GM10847 (cell line): ENCODE measurements around the gene RNF130.

Experiments used
- POLR2A ChIP-seq: IDR thresholded peaks from 2 replicates; pipeline ENCODE4 v1.6.1; 2011; ENCODE audit not compliant: insufficient read length; ENCODE audit errors: extremely low read depth

The RNF130 gene

DNA sequence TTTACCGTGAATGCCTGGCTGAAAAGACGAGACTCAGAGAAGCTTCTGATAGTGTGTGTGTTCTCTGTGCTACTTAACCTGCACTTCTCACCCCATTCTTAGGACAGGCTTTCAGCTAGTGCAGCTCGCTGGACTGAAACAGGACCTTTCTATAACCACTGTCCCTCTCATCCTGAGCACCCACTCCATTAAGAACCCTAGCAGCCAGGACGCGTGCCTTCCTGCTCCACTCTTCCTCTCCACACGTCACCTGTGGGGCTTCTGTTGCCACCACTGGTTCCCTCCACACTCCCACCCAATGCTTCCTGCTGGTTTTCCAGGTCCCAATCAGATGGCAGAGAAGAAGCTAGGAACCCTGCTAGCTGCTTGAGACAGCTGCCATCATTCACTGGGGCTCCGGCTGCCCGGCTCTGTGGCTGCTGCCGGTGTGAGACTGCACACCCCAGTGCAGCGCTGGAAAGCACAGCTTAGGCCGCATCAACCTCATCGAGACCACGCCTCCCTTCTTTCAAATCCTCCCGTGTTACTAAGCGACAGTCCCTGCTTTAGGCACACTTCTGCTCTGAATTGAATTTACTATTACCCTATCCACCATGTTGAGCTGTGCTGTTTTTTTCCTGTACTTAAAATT is 44.0 kb downstream of the RNF130 start:
- TF ChIP-seq POLR2A = no peak

DNA sequence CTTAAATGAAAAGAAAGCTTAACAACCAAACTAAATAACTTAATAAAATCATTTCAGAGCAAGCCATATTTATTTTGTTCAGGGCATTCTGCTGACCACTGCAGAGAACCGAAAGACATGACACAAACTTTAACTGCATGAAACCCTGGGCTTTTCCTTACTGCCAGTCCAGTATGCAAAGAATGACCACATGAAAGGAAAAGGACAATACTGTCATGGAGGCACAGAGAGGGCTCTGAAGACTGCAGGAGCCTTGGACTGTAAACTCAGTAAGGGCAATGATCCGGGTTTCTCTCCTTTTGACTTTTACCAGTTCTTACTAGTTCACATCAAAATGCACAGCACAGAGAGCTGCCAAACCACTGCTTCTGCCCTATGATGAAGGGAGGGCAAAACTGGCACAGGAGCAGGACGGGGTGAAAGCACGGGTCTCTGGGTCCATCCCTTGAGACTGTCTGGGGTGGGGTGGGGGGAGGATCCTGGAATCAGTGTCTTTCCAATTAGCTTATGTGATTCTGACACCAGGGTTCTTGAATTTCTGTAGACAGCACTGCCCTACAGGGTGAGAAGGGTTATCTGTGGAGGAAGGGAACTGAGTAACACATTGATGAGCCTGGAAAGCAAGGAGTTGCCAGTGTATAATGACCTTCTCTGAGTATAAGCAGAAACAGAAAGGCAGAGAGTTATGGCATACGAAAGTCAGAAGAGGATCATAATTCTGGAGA is 44.7 kb downstream of the RNF130 start:
- TF ChIP-seq POLR2A = no peak

DNA sequence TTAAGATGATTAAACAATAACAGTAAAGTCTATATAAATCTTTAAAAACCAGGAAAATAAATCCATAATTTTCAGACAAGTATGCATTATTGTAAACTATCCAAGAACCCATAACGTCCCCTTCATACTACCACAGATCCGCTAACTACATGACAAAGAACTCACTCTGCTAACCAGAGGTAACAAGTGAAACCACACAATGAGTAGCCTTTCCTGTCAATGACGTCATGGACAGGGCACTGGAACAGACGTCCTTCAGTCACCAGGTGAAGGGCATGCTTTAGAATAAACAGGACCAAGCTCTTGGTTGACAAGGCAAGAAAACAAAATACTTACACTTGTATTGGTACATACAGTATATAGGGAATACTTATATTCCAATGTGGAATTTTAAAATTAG is 45.2 kb downstream of the RNF130 start:
- no peak for TF ChIP-seq POLR2A

DNA sequence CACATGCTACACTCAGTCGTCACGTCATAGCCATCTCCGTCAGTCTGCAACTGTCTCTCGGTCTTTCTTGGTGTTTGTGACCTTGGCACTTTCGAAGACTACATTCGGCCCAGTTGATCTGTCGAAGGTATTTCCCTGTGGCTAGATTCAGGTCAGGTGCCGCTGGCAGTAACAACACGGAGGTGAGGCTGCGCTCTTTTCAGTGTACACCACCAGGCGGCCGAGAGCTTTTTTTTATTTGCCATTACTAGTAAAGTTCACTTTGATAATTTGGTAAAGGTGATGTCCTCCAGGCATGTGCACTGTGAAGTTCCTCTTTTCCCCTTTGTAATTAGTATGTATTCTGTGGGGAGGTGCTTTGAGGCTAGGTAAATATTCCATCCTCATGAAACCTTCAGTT is 49.7 kb downstream of the RNF130 start:
- no peak for TF ChIP-seq POLR2A

- no peak for TF ChIP-seq POLR2A
Measured at GRCh38 chr5:180020176-180020575, 51.4 kb downstream of the RNF130 start.

GRCh38 chr5:180018347-180019060 is 53.1 kb downstream of the RNF130 start:
- TF ChIP-seq POLR2A = no peak

DNA sequence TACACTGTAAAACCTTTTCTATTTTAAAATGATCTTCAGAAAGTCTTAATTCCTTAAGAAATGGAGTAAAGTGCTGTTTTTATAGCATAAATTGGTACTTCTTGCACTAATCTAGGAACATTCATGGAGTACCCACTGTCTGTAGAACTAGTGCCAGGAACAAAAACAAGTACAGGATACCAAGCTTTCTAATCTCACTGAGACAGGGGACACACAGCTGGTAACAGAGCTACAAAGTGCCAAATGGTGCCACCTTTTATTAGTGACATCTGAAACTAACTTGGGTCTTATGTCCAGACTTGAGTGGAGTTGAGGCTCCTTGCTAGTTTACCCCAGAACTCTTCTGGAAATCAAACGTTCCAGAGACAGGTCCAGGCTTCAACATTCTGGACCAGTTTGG is 57.9 kb downstream of the RNF130 start:
- TF ChIP-seq POLR2A = no peak

GRCh38 chr5:180012316-180012715 is 59.2 kb downstream of the RNF130 start:
- no peak for TF ChIP-seq POLR2A

DNA sequence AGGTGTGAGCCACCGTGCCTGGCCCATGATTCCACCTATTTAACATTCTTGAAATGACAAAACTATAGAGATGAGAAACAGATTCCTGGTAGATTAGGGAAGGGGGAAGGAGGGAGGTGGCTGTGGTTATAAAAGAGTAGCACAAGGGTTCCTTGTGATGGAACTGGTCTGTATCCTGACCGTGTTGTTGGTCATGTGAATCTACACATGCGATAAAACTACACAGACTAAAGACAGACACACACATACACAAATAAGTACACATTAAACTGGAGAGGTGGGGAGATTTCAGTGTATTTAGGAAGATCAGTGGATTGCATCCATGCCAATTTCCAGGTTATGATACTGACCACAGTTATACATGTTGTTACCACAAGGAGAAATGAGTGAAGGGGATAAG is 60.9 kb downstream of the RNF130 start:
- TF ChIP-seq POLR2A = no peak

- TF ChIP-seq POLR2A = no peak
Measured at GRCh38 chr5:180009581-180009980, 62.0 kb downstream of the RNF130 start.

GRCh38 chr5:180008433-180008832 is 63.1 kb downstream of the RNF130 start:
- no peak for TF ChIP-seq POLR2A

- no peak for TF ChIP-seq POLR2A
Measured at GRCh38 chr5:180007582-180007981, 64.0 kb downstream of the RNF130 start.

GRCh38 chr5:180006141-180006540 is 65.4 kb downstream of the RNF130 start:
- no peak for TF ChIP-seq POLR2A

- no peak for TF ChIP-seq POLR2A
Measured at GRCh38 chr5:180003127-180003526, 68.4 kb downstream of the RNF130 start.

GRCh38 chr5:180001742-180002141 is 69.8 kb downstream of the RNF130 start:
- no peak for TF ChIP-seq POLR2A

DNA sequence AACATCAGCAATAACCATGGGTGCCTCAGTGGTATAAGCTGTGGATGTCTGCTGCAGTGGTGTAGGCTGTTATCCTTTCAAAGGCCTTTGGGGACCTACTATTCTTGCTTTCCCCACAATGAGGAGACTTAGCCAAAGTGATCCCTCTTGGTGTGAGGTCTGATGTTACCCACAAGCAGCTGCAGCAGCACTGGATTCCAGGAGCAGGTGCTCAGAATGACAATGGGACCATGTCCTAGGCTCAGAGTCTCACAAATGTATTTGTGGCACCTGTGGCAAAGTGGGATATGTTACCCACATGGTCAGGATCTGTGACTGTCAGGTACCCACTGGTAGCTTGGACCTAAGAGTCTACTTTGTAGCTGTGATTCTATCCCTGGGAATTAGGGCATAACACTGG is 70.4 kb downstream of the RNF130 start:
- no peak for TF ChIP-seq POLR2A
